Prostate gland (tissue), 2 donors: ENCODE results near the gene DSE. TPM values are rescaled to one million over a fixed set of nuclear protein-coding genes. Genes with fewer than 3 reads are reported as not detected.

Experiments
- DNase-seq: peaks from one replicate; pipeline ENCODE4 v3.0.0-alpha.2; 2019; ENCODE audit warnings: low spot score
- H3K27ac ChIP-seq, 2 donors: fragments of 200-600 bp; sonication (generic); 2 replicates each; pipeline ENCODE4 v1.5.1; 2017 to 2019
- H3K27me3 ChIP-seq: fragments of 200-600 bp; sonication (generic); replicated peaks from 2 replicates; pipeline ENCODE4 v1.5.1; 2019; ENCODE audit not compliant: insufficient read depth
- H3K36me3 ChIP-seq, 2 donors: fragments of 200-600 bp; sonication (generic); 1 replicate in 1 of 2; 2 replicates in 1 of 2; pipeline versions ENCODE4 v1.5.1 to v1.8.1; 2017 to 2019
- H3K4me1 ChIP-seq: fragments of 200-600 bp; sonication (generic); replicated peaks from 2 replicates; pipeline ENCODE4 v1.5.1; 2019
- H3K4me3 ChIP-seq, 2 donors: fragments of 200-600 bp; sonication (generic); 2 replicates each; pipeline ENCODE4 v1.5.1; 2017 to 2019
- H3K9me3 ChIP-seq: fragments of 200-600 bp; sonication (generic); 2 replicates; pipeline ENCODE4 v1.5.1; 2017
- CTCF ChIP-seq, 4 experiments: fragments of 200-600 bp in 2 of 4; fragments of 450-650 bp in 2 of 4; sonication (generic) in 2 of 4; IDR thresholded peaks; 1 replicate in 3 of 4; 2 replicates in 1 of 4; pipeline ENCODE4 v1.5.1; 2016 to 2019; ENCODE audit warnings: antibody characterized with exemption in 4 of 4, mild to moderate bottlenecking in 2 of 4, moderate library complexity in 2 of 4
- POLR2A ChIP-seq: fragments of 450-650 bp; IDR thresholded peaks from one replicate; pipeline ENCODE4 v1.6.1; 2016; ENCODE audit warnings: antibody characterized with exemption, mild to moderate bottlenecking
- POLR2AphosphoS5 ChIP-seq: sonication (generic); formaldehyde crosslinking; IDR thresholded peaks from one replicate; pipeline ENCODE4 v1.6.1; 2017; ENCODE audit warnings: antibody characterized with exemption
- WGBS: methylation state at CpG from one replicate; pipeline ENCODE4 v1.1.5; 2018; 5-methylcytosine and 5-hydroxymethylcytosine counted together
- intact Hi-C: fragments of 100-400 bp; cut with DNase I; formaldehyde crosslinking; loops from one replicate; pipeline ENCODE4 v1.14.2; 2022
- total RNA-seq, 2 donors: library from RNA; depleted of rRNA; stranded (reverse); fragments of >200 nt; gene quantifications; one replicate each; pipeline ENCODE4 v1.1.0, GENCODE V29; 2016

Gene DSE
- total RNA-seq, 2 donors from 2014 or later: 15.8 to 36.5 TPM

GRCh38 chr6:116359835-116360234 lies 10.9 kb upstream of the DSE start:
- Histone ChIP-seq H3K9me3 (no peaks in the 10 kb centered on the region), H3K27me3 (no peaks in the 10 kb centered on the region), H3K27ac (no peak overlapping the region), H3K4me1 (no peaks in the 10 kb centered on the region), H3K36me3 (no peaks in the 10 kb centered on the region), H3K4me3 (no peak overlapping the region)
- WGBS: 92% methylated on average over 2 of the region's 2 CpGs
- no peak for TF ChIP-seq POLR2AphosphoS5
- TF ChIP-seq POLR2A: no peak
- TF ChIP-seq CTCF (IDR thresholded peaks at IDR 0.05): no peak
- DNase-seq: no peak
- intact Hi-C loops: loop anchor here (10.0 kb wide), 1 partner anchor 65 kb away; no protein-coding TSS in a partner anchor

GRCh38 chr6:116362276-116362675 lies 8.5 kb upstream of the DSE start:
- no peaks in the 10 kb centered on the region for H3K9me3 ChIP-seq
- intact Hi-C loops: no loop called here
- no peak for TF ChIP-seq CTCF (IDR thresholded peaks at IDR 0.05)
- no peak for TF ChIP-seq POLR2AphosphoS5
- no peak for TF ChIP-seq POLR2A
- H3K27ac ChIP-seq: no peak overlapping the region
- WGBS: 71% methylated on average over 2 of the region's 2 CpGs
- no peak overlapping the region for H3K4me3 ChIP-seq
- no peaks in the 10 kb centered on the region for H3K27me3 ChIP-seq
- H3K36me3 ChIP-seq: no peaks in the 10 kb centered on the region
- H3K4me1 ChIP-seq: no peaks in the 10 kb centered on the region
- DNase-seq: no peak

GRCh38 chr6:116363759-116364158 lies 7.0 kb upstream of the DSE start:
- no peak for DNase-seq
- H3K4me1 ChIP-seq: no peaks in the 10 kb centered on the region
- no peaks in the 10 kb centered on the region for H3K9me3 ChIP-seq
- no peak for TF ChIP-seq POLR2A
- no peak for TF ChIP-seq CTCF (IDR thresholded peaks at IDR 0.05)
- no peak for TF ChIP-seq POLR2AphosphoS5
- no peak overlapping the region for H3K27ac ChIP-seq
- no peaks in the 10 kb centered on the region for H3K36me3 ChIP-seq
- H3K27me3 ChIP-seq: no peaks in the 10 kb centered on the region
- no peak overlapping the region for H3K4me3 ChIP-seq
- intact Hi-C loops: no loop called here

GRCh38 chr6:116364321-116364720 lies 6.4 kb upstream of the DSE start:
- H3K4me1 ChIP-seq: no peaks in the 10 kb centered on the region
- no peak overlapping the region for H3K4me3 ChIP-seq
- no peak for DNase-seq
- TF ChIP-seq CTCF (IDR thresholded peaks at IDR 0.05): no peak
- no peak for TF ChIP-seq POLR2A
- TF ChIP-seq POLR2AphosphoS5: no peak
- no peaks in the 10 kb centered on the region for H3K36me3 ChIP-seq
- H3K27ac ChIP-seq: no peak overlapping the region
- H3K9me3 ChIP-seq: no peaks in the 10 kb centered on the region
- 76% methylated on average over 2 of the region's 2 CpGs for WGBS
- no peaks in the 10 kb centered on the region for H3K27me3 ChIP-seq
- intact Hi-C loops: no loop called here

- Histone ChIP-seq H3K27me3 (no peaks in the 10 kb centered on the region), H3K9me3 (no peaks in the 10 kb centered on the region), H3K4me1 (no peaks in the 10 kb centered on the region), H3K36me3 (no peaks in the 10 kb centered on the region), H3K4me3 (no peak overlapping the region), H3K27ac (no peak overlapping the region)
- 70% methylated on average over 2 of the region's 2 CpGs for WGBS
- TF ChIP-seq POLR2AphosphoS5 (no peak), CTCF (IDR thresholded peaks at IDR 0.05) (no peak)
- no peak for DNase-seq
- intact Hi-C loops: no loop called here
Measured at GRCh38 chr6:116365743-116366142, 5.0 kb upstream of the DSE start.
